Stomach (tissue), 4 donors: ENCODE measurements around the gene TEX48.

ENCODE experiments used
- EP300 ChIP-seq: sonication (generic); formaldehyde crosslinking; IDR thresholded peaks from one replicate; pipeline ENCODE4 v1.6.1; 2017; ENCODE audit warnings: antibody characterized with exemption
- POLR2A ChIP-seq, 4 donors: fragments of 450-650 bp; IDR thresholded peaks; one replicate each; pipeline ENCODE4 v1.6.1; 2016; ENCODE audit warnings: antibody characterized with exemption in 4 of 4, control low read depth in 2 of 4, mild to moderate bottlenecking in 1 of 4, moderate library complexity in 1 of 4
- POLR2AphosphoS5 ChIP-seq, 3 donors: sonication (generic); formaldehyde crosslinking; IDR thresholded peaks; one replicate each; pipeline ENCODE4 v1.6.1; 2016; ENCODE audit warnings: antibody characterized with exemption in 3 of 3
- TF ChIP-seq, protein P1 (sequence below), 7 experiments: fragments of 450-650 bp in 4 of 7; fragments of 200-600 bp in 3 of 7; sonication (generic) in 3 of 7; IDR thresholded peaks; one replicate each; pipeline ENCODE4 v1.5.1; 2016 to 2019; ENCODE audit warnings: antibody characterized with exemption in 7 of 7, control low read depth in 2 of 7, mild to moderate bottlenecking in 1 of 7

DNA sequence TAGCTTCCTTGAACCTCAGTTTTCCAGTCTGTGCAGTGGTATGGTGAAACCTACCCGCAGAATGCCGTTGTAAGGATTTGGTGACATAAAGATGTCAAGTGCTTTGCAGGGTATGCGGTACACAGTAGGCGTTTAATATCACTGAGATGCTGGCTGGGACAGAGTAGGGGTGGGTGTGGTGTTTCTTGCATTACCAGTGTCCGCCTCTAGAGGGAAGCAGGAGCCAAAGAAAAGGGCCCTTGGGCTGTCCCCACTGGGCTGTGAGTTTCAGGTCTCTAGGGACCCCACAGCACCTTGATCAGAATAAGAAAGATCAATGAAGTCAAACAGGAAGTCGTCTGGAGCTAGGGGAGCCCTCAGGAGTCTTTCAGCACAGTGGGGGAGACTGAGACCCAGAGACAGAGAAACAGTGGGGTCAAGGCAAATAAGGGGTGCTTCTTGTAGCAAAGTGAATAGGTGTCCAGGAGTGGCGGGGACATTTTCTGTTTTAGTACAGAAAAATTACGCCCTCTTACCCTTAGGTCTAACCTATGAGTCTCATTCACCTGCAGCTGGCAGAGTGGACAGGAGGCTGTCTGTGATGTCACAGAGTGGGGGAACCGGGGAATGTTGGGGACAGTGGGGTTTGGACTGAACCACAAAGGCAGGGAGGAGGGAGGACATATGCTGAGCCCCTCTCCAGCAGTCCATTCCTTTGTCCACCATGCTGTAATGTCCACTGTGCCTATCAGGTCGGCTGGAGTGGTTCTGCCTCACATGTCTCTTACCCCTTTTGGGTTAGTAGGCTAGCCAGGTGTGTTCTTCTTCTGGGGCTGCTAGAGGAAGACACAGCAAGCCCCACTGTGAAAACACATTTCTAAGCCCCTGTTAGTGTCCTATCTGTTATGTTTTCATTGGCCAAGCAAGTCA lies 19.7 kb downstream of the TEX48 start:
- TF ChIP-seq, protein P1, sequence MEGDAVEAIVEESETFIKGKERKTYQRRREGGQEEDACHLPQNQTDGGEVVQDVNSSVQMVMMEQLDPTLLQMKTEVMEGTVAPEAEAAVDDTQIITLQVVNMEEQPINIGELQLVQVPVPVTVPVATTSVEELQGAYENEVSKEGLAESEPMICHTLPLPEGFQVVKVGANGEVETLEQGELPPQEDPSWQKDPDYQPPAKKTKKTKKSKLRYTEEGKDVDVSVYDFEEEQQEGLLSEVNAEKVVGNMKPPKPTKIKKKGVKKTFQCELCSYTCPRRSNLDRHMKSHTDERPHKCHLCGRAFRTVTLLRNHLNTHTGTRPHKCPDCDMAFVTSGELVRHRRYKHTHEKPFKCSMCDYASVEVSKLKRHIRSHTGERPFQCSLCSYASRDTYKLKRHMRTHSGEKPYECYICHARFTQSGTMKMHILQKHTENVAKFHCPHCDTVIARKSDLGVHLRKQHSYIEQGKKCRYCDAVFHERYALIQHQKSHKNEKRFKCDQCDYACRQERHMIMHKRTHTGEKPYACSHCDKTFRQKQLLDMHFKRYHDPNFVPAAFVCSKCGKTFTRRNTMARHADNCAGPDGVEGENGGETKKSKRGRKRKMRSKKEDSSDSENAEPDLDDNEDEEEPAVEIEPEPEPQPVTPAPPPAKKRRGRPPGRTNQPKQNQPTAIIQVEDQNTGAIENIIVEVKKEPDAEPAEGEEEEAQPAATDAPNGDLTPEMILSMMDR (IDR thresholded peaks at IDR 0.05): peak in 6 of 7 experiments; percentile 21 to 85 (median 68)
- TF ChIP-seq POLR2A (IDR thresholded peaks at IDR 0.05): no peak
- TF ChIP-seq EP300: no peak
- TF ChIP-seq POLR2AphosphoS5 (IDR thresholded peaks at IDR 0.05): no peak
